ENCODE data around the gene QPRT.
"Not testable (repeated sequence)": the region's sequence is repeated elsewhere in the genome, so short reads cannot be mapped to it uniquely, and the experiment has no call there.

QPRT gene

DNA sequence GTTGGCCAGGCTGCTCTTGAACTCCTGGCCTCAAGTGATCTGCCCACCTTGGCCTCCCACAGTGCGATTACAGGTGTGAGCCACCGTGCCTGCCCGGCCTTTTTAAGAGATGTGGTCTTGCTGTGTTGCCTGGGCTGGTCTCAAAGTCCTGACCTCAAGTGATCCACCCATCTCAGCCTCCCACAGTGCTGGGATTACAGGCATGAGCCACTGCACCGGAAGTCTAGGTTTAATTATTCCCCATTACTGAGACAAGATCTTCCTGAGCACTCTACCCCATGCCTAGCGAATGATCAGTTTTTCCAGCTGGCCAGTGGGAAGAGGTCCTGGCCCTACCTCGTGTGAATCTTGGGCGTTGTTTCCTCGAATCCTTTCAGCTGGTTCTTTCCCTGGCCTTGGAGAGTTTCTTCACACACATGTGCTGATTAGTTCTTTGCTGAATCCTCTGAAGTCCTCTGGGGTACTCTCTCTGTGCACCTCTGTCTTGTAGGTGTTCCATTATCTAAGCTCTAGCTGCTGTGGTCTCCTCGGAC, 47.9 kb downstream of the QPRT start:
- Histone ChIP-seq H3K4me2 (ENCODE audit: low read length) (no peak overlapping the region), H3K9ac (ENCODE audit: low read length) (no peak overlapping the region), H3K4me1 (ENCODE audit: low read length) (peaks cover 13% of the 10 kb centered on the region), H2AFZ (ENCODE audit: low read depth, low read length) (no peak overlapping the region), H3K27me3 (ENCODE audit: low read depth, low read length) (peaks cover 4% of the 10 kb centered on the region; the same call in 1 of the 2 replicates), H3K4me3 (ENCODE audit: low read length) (no peak overlapping the region), H4K20me1 (ENCODE audit: insufficient read depth, low read length) (no peaks in the 10 kb centered on the region), H3K79me2 (ENCODE audit: low read length) (no peaks in the 10 kb centered on the region), H3K36me3 (replicated peaks; ENCODE audit: low read depth, low read length) (no peaks in the 10 kb centered on the region), H3K9me3 (ENCODE audit: insufficient read depth, low read length) (no peaks in the 10 kb centered on the region), H3K27ac (ENCODE audit: low read length) (no peak overlapping the region)
- TF ChIP-seq, protein P1, sequence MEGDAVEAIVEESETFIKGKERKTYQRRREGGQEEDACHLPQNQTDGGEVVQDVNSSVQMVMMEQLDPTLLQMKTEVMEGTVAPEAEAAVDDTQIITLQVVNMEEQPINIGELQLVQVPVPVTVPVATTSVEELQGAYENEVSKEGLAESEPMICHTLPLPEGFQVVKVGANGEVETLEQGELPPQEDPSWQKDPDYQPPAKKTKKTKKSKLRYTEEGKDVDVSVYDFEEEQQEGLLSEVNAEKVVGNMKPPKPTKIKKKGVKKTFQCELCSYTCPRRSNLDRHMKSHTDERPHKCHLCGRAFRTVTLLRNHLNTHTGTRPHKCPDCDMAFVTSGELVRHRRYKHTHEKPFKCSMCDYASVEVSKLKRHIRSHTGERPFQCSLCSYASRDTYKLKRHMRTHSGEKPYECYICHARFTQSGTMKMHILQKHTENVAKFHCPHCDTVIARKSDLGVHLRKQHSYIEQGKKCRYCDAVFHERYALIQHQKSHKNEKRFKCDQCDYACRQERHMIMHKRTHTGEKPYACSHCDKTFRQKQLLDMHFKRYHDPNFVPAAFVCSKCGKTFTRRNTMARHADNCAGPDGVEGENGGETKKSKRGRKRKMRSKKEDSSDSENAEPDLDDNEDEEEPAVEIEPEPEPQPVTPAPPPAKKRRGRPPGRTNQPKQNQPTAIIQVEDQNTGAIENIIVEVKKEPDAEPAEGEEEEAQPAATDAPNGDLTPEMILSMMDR (IDR thresholded peaks at IDR 0.05; ENCODE audit: low read depth, low read length): no peak
- TF ChIP-seq EZH2phosphoT487 (IDR thresholded peaks at IDR 0.05; ENCODE audit: low read depth): no peak

DNA sequence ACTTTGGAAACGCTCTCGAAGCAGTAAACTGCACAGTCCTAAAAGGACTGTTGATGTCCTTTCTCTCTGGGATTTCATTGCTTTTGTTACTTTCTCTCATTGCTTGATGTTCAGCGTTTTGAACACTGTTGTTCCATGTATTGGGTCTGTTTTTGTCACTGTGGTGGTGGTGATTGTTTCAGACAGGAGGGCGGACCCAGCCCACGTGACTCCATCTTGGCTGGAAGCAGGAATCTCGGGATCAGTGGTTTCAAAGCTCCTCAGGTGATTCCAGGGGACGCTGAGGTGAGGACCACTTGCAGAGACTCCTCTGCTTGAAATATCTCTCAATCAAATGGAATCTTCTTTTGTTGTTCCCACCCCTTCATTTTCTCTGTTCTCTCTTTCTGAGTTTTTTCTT, 48.5 kb downstream of the QPRT start:
- H2AFZ ChIP-seq (ENCODE audit: low read depth, low read length): no peak overlapping the region
- TF ChIP-seq EZH2phosphoT487 (IDR thresholded peaks at IDR 0.05; ENCODE audit: low read depth): no peak
- TF ChIP-seq, protein P1 (IDR thresholded peaks at IDR 0.05; ENCODE audit: low read depth, low read length): no peak
- peaks cover 18% of the 10 kb centered on the region for H3K4me1 ChIP-seq (ENCODE audit: low read length)
- no peaks in the 10 kb centered on the region for H3K79me2 ChIP-seq (ENCODE audit: low read length)
- no peaks in the 10 kb centered on the region for H3K36me3 ChIP-seq (replicated peaks; ENCODE audit: low read depth, low read length)
- no peak overlapping the region for H3K4me3 ChIP-seq (ENCODE audit: low read length)
- no peaks in the 10 kb centered on the region for H3K9me3 ChIP-seq (ENCODE audit: insufficient read depth, low read length)
- no peaks in the 10 kb centered on the region for H4K20me1 ChIP-seq (ENCODE audit: insufficient read depth, low read length)
- no peak overlapping the region for H3K27ac ChIP-seq (ENCODE audit: low read length)
- H3K27me3 ChIP-seq (ENCODE audit: low read depth, low read length): peaks cover 4% of the 10 kb centered on the region; the same call in 1 of the 2 replicates
- no peak overlapping the region for H3K4me2 ChIP-seq (ENCODE audit: low read length)
- H3K9ac ChIP-seq (ENCODE audit: low read length): no peak overlapping the region

DNA sequence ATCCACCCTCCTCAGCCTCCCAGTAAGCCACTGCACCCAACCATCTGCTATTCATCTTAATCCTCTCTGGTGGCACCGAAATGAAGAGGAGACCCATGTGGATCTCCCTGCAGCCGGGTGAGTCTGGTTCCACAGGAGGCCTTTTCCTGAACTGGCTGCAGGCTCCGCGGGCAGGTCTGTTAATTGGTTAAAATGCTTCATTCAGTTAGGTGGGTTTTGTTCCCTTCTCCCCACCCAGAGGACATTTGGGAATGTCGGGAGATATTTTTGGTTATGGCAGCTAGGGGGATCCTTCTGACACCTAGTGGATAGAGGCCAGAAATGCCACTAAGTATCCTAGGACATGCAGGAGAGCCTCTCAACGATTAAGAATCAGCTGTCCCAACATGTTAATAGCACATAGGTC, 50.1 kb downstream of the QPRT start:
- no peak overlapping the region for H3K27ac ChIP-seq (ENCODE audit: low read length)
- H3K4me2 ChIP-seq (ENCODE audit: low read length): no peak overlapping the region
- no peaks in the 10 kb centered on the region for H3K79me2 ChIP-seq (ENCODE audit: low read length)
- no peaks in the 10 kb centered on the region for H4K20me1 ChIP-seq (ENCODE audit: insufficient read depth, low read length)
- no peak overlapping the region for H3K9ac ChIP-seq (ENCODE audit: low read length)
- TF ChIP-seq, protein P1 (IDR thresholded peaks at IDR 0.05; ENCODE audit: low read depth, low read length): peak; percentile 59
- TF ChIP-seq EZH2phosphoT487 (IDR thresholded peaks at IDR 0.05; ENCODE audit: low read depth): no peak
- peaks cover 4% of the 10 kb centered on the region; the same call in 1 of the 2 replicates for H3K27me3 ChIP-seq (ENCODE audit: low read depth, low read length)
- no peak overlapping the region for H3K4me3 ChIP-seq (ENCODE audit: low read length)
- no peaks in the 10 kb centered on the region for H3K9me3 ChIP-seq (ENCODE audit: insufficient read depth, low read length)
- no peaks in the 10 kb centered on the region for H3K36me3 ChIP-seq (replicated peaks; ENCODE audit: low read depth, low read length)
- H2AFZ ChIP-seq (ENCODE audit: low read depth, low read length): no peak overlapping the region
- H3K4me1 ChIP-seq (ENCODE audit: low read length): peaks cover 19% of the 10 kb centered on the region

DNA sequence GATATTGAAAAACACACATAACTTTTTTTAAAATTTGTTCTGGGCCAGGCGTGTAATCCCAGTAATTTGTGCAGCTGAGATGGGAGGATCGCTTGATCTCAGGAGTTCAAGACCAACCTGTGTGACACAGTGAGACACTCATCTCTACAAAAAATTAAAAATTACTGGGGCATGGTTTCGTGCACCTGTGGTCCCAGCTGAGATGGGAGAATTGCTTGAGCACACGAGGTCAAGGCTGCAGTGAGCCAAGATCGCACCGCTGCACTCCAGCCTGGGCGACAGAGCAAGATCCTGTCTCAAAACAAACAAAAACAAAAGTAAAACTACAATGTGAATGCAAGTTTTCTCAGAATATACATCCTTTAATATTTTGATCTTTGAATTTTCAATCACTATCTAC, 51.7 kb downstream of the QPRT start:
- Histone ChIP-seq H3K4me2 (ENCODE audit: low read length) (peak overlapping the region; percentile 21; the same call in 1 of the 2 replicates), H3K9ac (ENCODE audit: low read length) (no peak overlapping the region), H2AFZ (ENCODE audit: low read depth, low read length) (no peak overlapping the region), H3K27me3 (ENCODE audit: low read depth, low read length) (peaks cover 4% of the 10 kb centered on the region; the same call in 1 of the 2 replicates), H3K4me1 (ENCODE audit: low read length) (peaks cover 19% of the 10 kb centered on the region), H3K27ac (ENCODE audit: low read length) (no peak overlapping the region), H3K79me2 (ENCODE audit: low read length) (no peaks in the 10 kb centered on the region), H3K4me3 (ENCODE audit: low read length) (no peak overlapping the region), H3K9me3 (ENCODE audit: insufficient read depth, low read length) (no peaks in the 10 kb centered on the region), H3K36me3 (replicated peaks; ENCODE audit: low read depth, low read length) (no peaks in the 10 kb centered on the region), H4K20me1 (ENCODE audit: insufficient read depth, low read length) (no peaks in the 10 kb centered on the region)
- TF ChIP-seq, protein P1 (IDR thresholded peaks at IDR 0.05; ENCODE audit: low read depth, low read length): no peak
- no peak for TF ChIP-seq EZH2phosphoT487 (IDR thresholded peaks at IDR 0.05; ENCODE audit: low read depth)

DNA sequence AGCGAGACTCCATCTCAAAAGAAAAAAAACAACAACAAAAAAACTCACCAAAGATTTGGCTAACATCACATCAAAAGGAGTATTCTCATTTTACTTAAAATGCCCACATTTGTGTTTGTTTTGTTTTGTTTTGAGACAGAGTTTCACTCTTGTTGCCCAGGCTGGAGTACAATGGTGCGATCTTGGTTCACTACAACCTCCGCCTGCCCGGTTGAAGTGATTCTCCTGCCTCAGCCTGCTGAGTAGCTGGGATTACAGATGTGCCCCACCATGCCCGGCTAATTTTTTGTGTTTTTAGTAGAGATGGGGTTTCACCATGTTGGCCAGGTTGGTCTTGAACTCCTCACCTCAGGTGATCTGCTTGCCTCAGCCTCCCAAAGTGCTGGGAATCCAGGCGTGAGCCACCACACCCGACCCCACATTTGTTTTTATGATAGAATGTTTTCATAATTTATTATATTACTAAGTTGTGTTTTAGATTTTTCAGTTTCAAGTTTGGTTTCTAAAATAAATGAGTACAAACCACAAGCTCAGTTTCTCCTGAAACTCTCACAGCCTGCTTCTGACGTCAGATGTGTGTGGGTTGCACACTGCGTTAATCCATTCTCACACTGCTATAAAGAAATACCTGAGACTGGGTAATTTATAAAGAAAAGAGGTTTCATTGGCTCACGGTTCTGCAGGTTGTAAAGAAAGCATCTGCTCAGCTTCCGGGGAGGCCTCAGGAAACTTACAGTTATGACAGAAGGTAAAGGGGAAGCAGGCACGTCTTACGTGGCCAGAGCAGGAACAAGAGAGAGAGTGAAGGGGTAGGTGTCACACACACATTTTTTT, 53.0 kb downstream of the QPRT start:
- not testable (repeated sequence) for H3K79me2 ChIP-seq (ENCODE audit: low read length); H4K20me1 ChIP-seq (ENCODE audit: insufficient read depth, low read length); H3K36me3 ChIP-seq (replicated peaks; ENCODE audit: low read depth, low read length); H3K9ac ChIP-seq (ENCODE audit: low read length); H3K4me3 ChIP-seq (ENCODE audit: low read length); H3K9me3 ChIP-seq (ENCODE audit: insufficient read depth, low read length); H3K27me3 ChIP-seq (ENCODE audit: low read depth, low read length)
- peak overlapping the region; percentile 45 for H3K27ac ChIP-seq (ENCODE audit: low read length)
- H3K4me1 ChIP-seq (ENCODE audit: low read length): peaks cover 19% of the 10 kb centered on the region
- 0 out of 2 replicates have a peak overlapping the region, but pooled peaks have one; percentile 52 for H2AFZ ChIP-seq (ENCODE audit: low read depth, low read length)
- peak overlapping the region; percentile 32; the same call in 1 of the 2 replicates for H3K4me2 ChIP-seq (ENCODE audit: low read length)
